Hepatocyte (in vitro differentiated cells): ENCODE results near the gene ZFYVE16.

Source experiments
- EZH2 ChIP-seq: fragments of 200-600 bp; sonication (generic); IDR thresholded peaks from 2 replicates; pipeline ENCODE4 v1.6.1; 2016; ENCODE audit warnings: antibody characterized with exemption, mild to moderate bottlenecking, borderline replicate concordance
- EZH2phosphoT487 ChIP-seq: fragments of 200-600 bp; sonication (generic); IDR thresholded peaks from one replicate; pipeline ENCODE4 v1.6.1; 2018; ENCODE audit warnings: antibody characterized with exemption, mild to moderate bottlenecking, low read depth, moderate library complexity; ENCODE audit not compliant: unreplicated experiment, severe bottlenecking
- TF ChIP-seq, protein P1 (sequence below): fragments of 200-600 bp; sonication (generic); IDR thresholded peaks from 2 replicates; pipeline ENCODE4 v1.5.1; 2016; ENCODE audit warnings: antibody characterized with exemption, mild to moderate bottlenecking; ENCODE audit not compliant: poor library complexity

DNA sequence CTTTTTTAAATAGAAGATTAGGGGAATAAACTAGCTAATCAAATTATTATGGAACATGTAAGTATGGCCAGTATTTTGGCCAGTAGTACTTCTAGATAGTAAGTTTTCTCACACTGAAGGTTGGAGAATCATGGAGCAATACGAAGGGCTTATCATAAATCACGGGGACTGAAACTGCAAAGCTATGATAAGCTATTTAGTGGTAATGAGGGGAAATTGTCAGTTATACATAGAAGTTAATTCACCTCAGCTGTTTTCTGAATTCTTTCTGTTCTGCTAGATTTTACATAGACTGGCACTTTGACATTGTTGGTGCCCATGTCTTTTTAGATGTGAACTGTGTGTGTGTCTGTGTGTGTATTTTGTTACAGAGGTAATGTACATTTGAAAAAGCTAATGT, 45.5 kb downstream of the ZFYVE16 start:
- no peak for TF ChIP-seq EZH2
- TF ChIP-seq, protein P1, sequence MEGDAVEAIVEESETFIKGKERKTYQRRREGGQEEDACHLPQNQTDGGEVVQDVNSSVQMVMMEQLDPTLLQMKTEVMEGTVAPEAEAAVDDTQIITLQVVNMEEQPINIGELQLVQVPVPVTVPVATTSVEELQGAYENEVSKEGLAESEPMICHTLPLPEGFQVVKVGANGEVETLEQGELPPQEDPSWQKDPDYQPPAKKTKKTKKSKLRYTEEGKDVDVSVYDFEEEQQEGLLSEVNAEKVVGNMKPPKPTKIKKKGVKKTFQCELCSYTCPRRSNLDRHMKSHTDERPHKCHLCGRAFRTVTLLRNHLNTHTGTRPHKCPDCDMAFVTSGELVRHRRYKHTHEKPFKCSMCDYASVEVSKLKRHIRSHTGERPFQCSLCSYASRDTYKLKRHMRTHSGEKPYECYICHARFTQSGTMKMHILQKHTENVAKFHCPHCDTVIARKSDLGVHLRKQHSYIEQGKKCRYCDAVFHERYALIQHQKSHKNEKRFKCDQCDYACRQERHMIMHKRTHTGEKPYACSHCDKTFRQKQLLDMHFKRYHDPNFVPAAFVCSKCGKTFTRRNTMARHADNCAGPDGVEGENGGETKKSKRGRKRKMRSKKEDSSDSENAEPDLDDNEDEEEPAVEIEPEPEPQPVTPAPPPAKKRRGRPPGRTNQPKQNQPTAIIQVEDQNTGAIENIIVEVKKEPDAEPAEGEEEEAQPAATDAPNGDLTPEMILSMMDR = no peak
- no peak for TF ChIP-seq EZH2phosphoT487
